Ectodermal cell (in vitro differentiated cells): Measurements from ENCODE around the gene FBXO24. TPM values are rescaled to one million over a fixed set of nuclear protein-coding genes. Genes with fewer than 3 reads are reported as not detected.
"Not testable (repeated sequence)": the region's sequence is repeated elsewhere in the genome, so short reads cannot be mapped to it uniquely, and the experiment has no call there.

Experiments
- H3K27ac ChIP-seq: 2 replicates; pipeline ENCODE4 v1.7.0; 2013; ENCODE audit warnings: mild to moderate bottlenecking, low read depth, low read length; ENCODE audit not compliant: insufficient read depth, poor library complexity, severe bottlenecking
- H3K27me3 ChIP-seq: 2 replicates; pipeline ENCODE4 v1.7.0; 2013; ENCODE audit warnings: mild to moderate bottlenecking, low read length; ENCODE audit not compliant: insufficient read depth, control insufficient read depth, poor library complexity, severe bottlenecking
- H3K36me3 ChIP-seq: one replicate; pipeline ENCODE4 v1.7.0; 2013; ENCODE audit warnings: low read length; ENCODE audit not compliant: control insufficient read depth, insufficient read depth
- H3K4me1 ChIP-seq: one replicate; pipeline ENCODE4 v1.7.0; 2013; ENCODE audit warnings: low read length; ENCODE audit not compliant: control insufficient read depth, insufficient read depth
- H3K4me3 ChIP-seq: 2 replicates; pipeline ENCODE4 v1.7.0; 2013; ENCODE audit warnings: low read depth, low read length, control low read depth; ENCODE audit not compliant: insufficient read depth
- H3K9me3 ChIP-seq: 2 replicates; pipeline ENCODE4 v1.7.0; 2013; ENCODE audit warnings: mild to moderate bottlenecking, low read length, moderate library complexity; ENCODE audit not compliant: control insufficient read depth
- WGBS, 2 experiments: methylation state at CpG; one replicate each; pipeline ENCODE4 v1.1.7; 2013; ENCODE audit warnings: missing lambda C conversion rate in 2 of 2; 5-methylcytosine and 5-hydroxymethylcytosine counted together
- polyA plus RNA-seq, 4 experiments: library from polyadenylated mRNA; stranded (reverse); fragments of 50-300 nt; gene quantifications; one replicate each; pipeline ENCODE4 v1.2.3, GENCODE V29; 2013

FBXO24 gene
- 2.2 TPM for polyA plus RNA-seq (2013, experiment 1 of 4)
- polyA plus RNA-seq (2013, experiment 2 of 4), result 1.5 TPM
- polyA plus RNA-seq (2013, experiment 3 of 4), result 1.3 TPM
- polyA plus RNA-seq (2013, experiment 4 of 4), result 1.3 TPM

GRCh38 chr7:100586266-100587025, at the start of gene FBXO24:
TSS of gene FBXO24 (plus strand) at chr7:100586328. CDS start at chr7:100586626, 298 bp downstream.
- Histone ChIP-seq H3K36me3 (no peaks in the 10 kb centered on the region), H3K4me3 (peak within 1 kb of the TSS; percentile 84), H3K27me3 (no peaks in the 10 kb centered on the region), H3K9me3 (no peaks in the 10 kb centered on the region), H3K4me1 (peaks cover 31% of the 10 kb centered on the region), H3K27ac (peak within 1 kb of the TSS; percentile 68)
- WGBS, 2 experiments, result 0 to 1% methylated on average over 53 of the region's 53 CpGs

GRCh38 chr7:100536695-100537094, 49.4 kb upstream of the FBXO24 start:
- WGBS, 2 experiments, result 90 to 91% methylated on average over 2 of the region's 2 CpGs
- H3K9me3 ChIP-seq, H3K36me3 ChIP-seq, H3K27ac ChIP-seq, H3K4me3 ChIP-seq, H3K4me1 ChIP-seq: not testable (repeated sequence)
- peaks cover 11% of the 10 kb centered on the region for H3K27me3 ChIP-seq

GRCh38 chr7:100538348-100538653, 47.8 kb upstream of the FBXO24 start:
- WGBS, 2 experiments, result 19 to 21% methylated on average over 8 of the region's 8 CpGs
- H3K27me3 ChIP-seq, result peaks cover 11% of the 10 kb centered on the region
- H3K4me1 ChIP-seq, result no peaks in the 10 kb centered on the region
- H3K9me3 ChIP-seq, result no peaks in the 10 kb centered on the region
- peak overlapping the region; percentile 42 for H3K4me3 ChIP-seq
- H3K27ac ChIP-seq, result peak overlapping the region; percentile 36
- no peaks in the 10 kb centered on the region for H3K36me3 ChIP-seq

GRCh38 chr7:100538654-100539435, 47.3 kb upstream of the FBXO24 start, which contains the start of gene AGFG2:
TSS of gene AGFG2 (plus strand) at chr7:100539203. CDS start at chr7:100539347, 144 bp downstream.
- Histone ChIP-seq H3K36me3 (no peaks in the 10 kb centered on the region), H3K4me1 (no peaks in the 10 kb centered on the region), H3K4me3 (peak within 1 kb of the TSS; percentile 72), H3K27me3 (peaks cover 11% of the 10 kb centered on the region), H3K27ac (peak within 1 kb of the TSS; percentile 36), H3K9me3 (no peaks in the 10 kb centered on the region)
- 0 to 1% methylated on average over 60 of the region's 60 CpGs for WGBS, 2 experiments

- Histone ChIP-seq H3K27ac (no peak overlapping the region), H3K9me3 (no peaks in the 10 kb centered on the region), H3K27me3 (peaks cover 11% of the 10 kb centered on the region), H3K36me3 (no peaks in the 10 kb centered on the region), H3K4me1 (no peaks in the 10 kb centered on the region), H3K4me3 (peak overlapping the region; percentile 72)
- WGBS, 2 experiments, result 1% methylated on average over 44 of the region's 44 CpGs
These were observed 46.6 kb upstream of the FBXO24 start for GRCh38 chr7:100539436-100540006.

- Histone ChIP-seq H3K36me3 (no peaks in the 10 kb centered on the region), H3K4me3 (peak overlapping the region; percentile 72), H3K9me3 (no peaks in the 10 kb centered on the region), H3K4me1 (no peaks in the 10 kb centered on the region), H3K27ac (no peak overlapping the region), H3K27me3 (peaks cover 11% of the 10 kb centered on the region)
- 54 to 60% methylated on average over 6 of the region's 6 CpGs for WGBS, 2 experiments
These were observed 45.9 kb upstream of the FBXO24 start for GRCh38 chr7:100540073-100540723.

GRCh38 chr7:100541309-100541708, 44.8 kb upstream of the FBXO24 start:
- not testable (repeated sequence) for H3K36me3 ChIP-seq, H3K27ac ChIP-seq, H3K4me3 ChIP-seq, H3K9me3 ChIP-seq, H3K4me1 ChIP-seq
- H3K27me3 ChIP-seq, result peaks cover 11% of the 10 kb centered on the region
- WGBS, 2 experiments, result 92 to 95% methylated on average over 7 of the region's 7 CpGs

GRCh38 chr7:100543586-100543985, 42.5 kb upstream of the FBXO24 start:
- Histone ChIP-seq H3K36me3 (no peaks in the 10 kb centered on the region), H3K27me3 (peaks cover 11% of the 10 kb centered on the region), H3K4me1 (peaks cover 8% of the 10 kb centered on the region), H3K4me3 (no peak overlapping the region), H3K27ac (no peak overlapping the region), H3K9me3 (no peaks in the 10 kb centered on the region)
- WGBS, 2 experiments, result 89% methylated on average over 1 of the region's 1 CpG; no CpG with 5 or more reads in 1 of the 2 experiments

- H3K27ac ChIP-seq, result no peak overlapping the region
- WGBS, 2 experiments, result 76% methylated on average over 5 of the region's 5 CpGs
- H3K4me3 ChIP-seq, result no peak overlapping the region
These were observed 41.7 kb upstream of the FBXO24 start for GRCh38 chr7:100544386-100544785.

More at GRCh38 chr7:100544386-100544785, 41.7 kb upstream of the FBXO24 start:
- H3K27me3 ChIP-seq, result peaks cover 11% of the 10 kb centered on the region
- no peaks in the 10 kb centered on the region for H3K36me3 ChIP-seq
- no peaks in the 10 kb centered on the region for H3K9me3 ChIP-seq
- H3K4me1 ChIP-seq, result peaks cover 8% of the 10 kb centered on the region
